HG02938 (cell line): ENCODE measurements around the gene RGL2.

Source experiments
- ATAC-seq: cut with Tn5 transposase; IDR thresholded peaks from one replicate; pipeline ENCODE4 v1.9.1; 2021; ENCODE audit warnings: mild to moderate bottlenecking, moderate library complexity; ENCODE audit not compliant: unreplicated experiment

Gene RGL2

DNA sequence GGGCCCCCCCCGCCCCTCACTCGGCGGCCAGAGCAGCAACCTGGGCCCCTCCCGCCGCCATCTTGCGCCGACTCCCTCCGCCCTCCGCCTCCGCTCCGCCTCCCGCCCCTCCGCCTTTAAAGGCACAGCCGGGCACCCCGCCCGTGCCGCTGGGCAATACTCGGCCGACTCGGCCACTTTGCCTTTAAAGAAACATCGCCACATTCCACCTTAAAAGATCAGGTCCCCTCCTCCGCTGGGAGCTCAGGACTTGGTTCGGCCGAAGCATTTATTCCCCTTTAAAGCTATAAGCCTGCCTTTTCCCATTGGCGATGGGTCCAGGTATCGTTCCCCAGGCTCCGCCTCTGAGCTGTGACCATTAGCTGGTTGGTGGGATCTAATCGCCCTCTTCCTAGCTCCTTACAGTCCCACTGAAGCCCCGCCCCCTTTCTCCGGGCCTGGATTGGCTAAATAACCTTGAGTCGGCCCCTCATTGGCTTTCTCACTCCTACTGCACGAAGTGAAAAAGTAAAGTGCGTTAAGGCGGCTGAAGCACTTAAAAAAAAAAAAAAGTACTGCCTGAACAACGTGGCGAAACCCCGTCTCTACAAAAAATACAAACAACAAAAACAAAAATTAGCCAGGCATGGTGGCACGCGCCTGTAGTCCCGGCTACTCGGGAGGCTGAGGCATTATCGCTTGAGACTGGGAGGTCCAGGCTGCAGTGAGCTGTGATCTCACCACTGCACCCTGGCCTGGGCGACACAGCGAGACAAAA, 19.1 kb upstream of the RGL2 start, which contains the start of gene ZBTB22:
ZBTB22 (minus strand) TSS at position 76 of the 757 bp plus-strand sequence. CDS start 828 bp downstream, outside the sequence.
- peak; percentile 46 for ATAC-seq

DNA sequence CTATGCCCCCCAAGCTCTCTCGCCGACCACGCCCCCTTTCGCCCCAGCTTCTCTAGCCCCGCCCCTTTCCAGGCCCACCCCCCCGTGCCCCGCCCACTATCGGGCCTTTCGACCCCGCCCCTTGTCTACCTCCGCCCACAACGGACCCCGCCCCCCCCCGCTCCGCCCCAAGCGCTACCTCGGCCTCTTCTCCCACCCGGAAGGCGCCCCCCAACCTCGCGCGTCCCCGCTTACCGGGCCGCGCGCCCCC, 18.6 kb upstream of the RGL2 start:
- ATAC-seq = no peak

DNA sequence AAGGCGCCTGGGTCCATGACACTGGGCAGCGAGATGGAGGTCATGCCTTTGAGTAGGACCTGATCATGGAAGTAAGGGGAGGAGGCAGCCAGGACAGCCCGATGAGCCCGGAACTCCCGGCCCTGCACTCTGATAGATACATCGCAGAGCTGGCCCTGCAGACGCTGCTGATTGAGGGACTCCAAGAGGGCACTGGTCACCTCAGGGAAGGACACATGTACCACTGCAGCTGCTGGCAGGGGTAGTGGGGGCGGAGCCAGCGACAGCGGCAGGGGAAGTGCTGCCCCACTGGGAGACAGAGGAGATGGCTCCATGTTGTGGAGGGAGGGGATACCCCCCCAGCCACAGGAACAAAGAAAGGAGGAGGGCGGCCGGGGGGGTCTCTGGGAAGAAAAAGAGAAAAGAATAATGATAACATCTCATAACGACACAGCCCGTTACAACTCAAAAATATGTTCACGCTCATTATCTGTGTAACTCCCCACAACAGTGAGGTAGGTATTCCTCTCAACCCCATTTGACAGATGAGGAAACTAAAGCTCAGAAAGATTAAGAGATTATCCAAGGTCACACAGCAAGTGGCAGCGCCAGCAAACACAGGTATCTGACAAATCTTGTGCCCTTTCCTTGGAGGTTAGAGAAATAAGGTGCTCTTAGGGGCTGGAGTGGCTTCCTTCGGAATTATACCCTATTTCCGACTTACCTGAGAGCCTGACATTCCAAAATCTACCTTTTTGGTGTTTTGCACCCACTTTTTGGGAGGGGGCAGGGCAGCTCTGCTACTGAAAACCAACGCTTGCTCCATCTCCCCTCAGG, 18.1 kb upstream of the RGL2 start:
- ATAC-seq = no peak

DNA sequence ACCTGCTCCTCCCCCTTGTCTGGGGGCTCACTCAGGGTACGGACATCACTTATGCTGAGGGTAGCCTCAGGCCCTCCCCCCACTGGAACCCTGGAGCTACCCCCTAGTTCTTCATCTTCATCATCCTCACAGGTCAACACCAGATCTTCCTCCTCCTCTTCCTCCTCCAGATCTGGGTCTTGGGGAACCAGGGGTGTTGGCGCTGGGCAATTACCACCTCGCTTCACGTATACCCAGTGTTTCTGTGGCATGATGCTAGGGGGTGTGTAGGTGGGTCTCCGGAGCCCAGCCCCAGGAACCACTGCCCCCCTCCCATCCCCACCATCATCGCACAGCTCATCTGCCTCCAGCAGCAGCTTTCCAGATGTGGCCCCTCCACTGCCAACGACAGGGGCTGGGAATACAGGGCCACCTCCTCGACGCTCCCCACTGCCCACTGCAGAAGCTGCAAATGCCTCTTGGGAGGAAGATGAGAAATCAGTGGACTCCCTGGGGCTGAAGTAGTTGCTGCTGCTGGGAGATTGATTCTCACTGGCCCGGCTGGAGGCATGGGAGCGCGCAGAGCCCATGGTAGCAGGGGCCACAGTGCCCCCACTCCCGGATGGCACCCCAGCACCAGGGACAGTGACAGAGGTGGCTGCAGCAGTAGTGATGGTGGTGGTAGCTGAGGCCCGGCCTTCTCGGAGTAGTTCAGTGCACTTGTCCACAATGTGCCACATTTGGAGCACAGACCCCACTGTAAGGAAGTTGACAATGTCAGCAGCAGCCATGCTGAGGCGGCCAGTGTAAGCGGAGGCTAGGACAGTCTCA, 17.3 kb upstream of the RGL2 start:
- no peak for ATAC-seq

DNA sequence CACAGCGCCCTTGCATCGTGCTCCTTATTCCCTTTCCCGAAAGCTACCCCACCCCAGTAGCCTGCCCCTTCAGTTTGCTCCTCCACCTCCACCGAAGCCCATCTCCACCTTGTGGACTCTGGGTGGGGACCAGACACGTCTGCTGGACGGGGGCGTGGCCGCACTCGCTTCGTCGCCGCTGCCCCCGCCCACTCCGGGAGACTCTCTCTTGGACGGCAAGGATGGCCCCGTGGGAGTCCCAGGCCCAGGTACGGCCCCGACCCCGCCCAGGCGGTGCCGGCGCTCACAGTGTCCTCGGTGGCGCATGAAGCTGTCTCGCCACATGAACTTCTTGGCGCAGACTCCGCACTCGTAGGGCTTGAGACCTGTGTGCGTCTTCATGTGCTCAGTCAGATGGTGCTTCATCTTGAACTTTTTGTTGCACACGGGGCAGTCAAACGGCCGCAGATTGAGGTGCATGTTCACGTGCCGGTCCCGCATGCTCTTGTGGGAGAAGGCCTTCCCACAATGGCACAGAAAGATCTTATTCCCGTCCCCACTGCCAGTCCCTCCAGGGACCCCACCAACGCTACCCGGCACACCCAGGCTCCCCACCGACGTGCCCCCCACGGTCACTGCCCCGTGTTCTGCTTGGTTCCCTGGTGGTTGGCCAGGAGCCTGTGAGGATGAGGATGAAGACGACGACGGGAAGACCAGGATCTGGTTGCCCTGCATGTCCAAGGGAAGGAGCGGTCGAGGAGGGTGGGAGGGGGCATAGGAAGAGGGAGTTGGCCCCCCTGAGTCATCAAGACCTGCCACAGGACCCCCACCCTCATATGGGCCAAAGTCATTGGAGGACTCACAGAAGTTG, 16.4 kb upstream of the RGL2 start:
- no peak for ATAC-seq

DNA sequence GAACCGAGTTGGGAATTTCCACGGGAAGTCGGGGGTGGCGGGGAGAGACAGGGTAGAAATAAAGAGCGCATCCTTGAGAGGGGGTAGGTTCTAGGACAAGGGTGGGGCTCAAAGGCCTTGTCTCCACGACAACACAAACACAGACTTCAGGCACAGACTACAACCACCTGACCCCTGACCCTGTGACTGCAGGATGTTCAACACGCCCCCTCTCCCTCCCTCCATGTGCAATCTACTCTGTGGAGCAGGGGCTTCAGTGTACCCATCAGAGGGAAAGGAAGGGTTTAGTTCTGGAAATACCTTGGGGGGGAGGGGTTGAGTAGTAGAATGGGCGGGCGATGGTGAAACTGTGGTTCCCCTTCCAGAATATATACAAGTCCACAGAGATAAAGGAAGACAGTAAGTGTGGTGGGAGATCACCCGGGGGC, 15.8 kb upstream of the RGL2 start:
- no peak for ATAC-seq

DNA sequence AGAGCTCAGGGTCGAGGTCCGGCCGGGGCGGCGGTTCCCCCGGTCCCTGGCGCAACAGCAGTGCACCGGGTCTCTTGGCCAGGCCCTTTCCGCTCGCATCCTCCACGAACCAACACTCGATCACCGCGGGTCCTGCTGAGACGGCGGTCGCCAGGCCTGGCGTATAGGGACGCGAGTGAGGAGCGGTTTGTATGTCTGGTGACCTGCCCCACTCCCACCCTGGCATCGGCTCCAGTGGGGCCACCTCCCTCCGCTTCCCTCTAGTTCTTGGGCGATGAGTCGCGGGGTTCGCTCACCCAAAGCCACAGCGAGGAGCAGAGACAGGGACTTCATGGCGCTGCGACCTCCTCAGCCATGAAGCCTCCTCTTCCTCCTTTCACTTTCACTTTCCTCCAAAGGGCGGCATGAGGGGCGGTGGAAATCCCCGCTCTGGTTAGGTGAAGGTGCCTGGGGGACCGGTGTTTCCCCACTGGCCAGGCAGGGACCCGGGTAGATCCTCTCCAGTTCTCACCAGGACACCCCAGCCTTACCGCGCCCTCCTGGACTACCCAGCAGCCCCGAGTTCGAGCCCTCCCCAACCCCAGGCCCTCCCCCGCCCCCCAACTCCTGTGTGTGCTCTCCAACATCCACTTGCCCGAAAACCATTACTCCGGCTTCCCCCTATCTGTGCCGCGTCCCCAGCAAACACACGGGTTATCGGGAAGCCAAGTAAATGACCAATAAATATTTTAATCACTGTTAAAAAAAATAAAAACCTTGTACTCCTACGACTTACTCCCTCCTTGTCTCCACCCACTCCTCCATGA, 15.2 kb upstream of the RGL2 start, which contains the start of gene TAPBP:
TAPBP (minus strand) TSS at position 370 of the 806 bp plus-strand sequence; CDS start at position 333, 37 bp downstream.
- ATAC-seq = no peak

DNA sequence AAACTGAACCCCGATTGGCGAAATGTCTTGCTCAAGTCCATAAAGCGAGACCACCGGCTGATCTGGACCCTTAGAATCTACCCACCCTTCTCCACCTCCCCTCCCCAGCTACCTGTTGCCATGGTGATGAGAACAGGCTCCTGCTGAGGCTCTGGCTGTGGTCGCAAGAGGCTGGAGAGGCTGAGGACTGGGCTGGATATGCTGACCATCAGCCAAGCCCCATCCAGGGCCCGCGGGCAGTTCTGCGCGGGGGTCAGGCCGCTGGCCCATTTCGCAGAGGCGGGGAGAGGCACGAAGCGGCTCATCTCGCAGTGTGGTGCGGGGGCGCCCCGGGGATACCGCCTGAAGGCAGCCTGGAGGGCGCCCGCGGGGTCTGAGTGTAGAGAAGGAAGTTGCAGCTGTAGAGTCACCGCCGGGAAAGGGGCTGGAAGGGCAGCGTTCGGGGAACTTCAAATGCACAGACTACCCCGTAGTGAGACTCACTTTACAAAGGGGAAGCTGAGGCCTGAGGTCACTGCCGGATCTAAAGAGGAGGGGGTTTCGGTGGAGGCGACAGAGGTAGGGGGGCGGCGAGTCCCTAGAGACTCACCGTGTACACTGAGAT, 14.5 kb upstream of the RGL2 start:
- no peak for ATAC-seq

DNA sequence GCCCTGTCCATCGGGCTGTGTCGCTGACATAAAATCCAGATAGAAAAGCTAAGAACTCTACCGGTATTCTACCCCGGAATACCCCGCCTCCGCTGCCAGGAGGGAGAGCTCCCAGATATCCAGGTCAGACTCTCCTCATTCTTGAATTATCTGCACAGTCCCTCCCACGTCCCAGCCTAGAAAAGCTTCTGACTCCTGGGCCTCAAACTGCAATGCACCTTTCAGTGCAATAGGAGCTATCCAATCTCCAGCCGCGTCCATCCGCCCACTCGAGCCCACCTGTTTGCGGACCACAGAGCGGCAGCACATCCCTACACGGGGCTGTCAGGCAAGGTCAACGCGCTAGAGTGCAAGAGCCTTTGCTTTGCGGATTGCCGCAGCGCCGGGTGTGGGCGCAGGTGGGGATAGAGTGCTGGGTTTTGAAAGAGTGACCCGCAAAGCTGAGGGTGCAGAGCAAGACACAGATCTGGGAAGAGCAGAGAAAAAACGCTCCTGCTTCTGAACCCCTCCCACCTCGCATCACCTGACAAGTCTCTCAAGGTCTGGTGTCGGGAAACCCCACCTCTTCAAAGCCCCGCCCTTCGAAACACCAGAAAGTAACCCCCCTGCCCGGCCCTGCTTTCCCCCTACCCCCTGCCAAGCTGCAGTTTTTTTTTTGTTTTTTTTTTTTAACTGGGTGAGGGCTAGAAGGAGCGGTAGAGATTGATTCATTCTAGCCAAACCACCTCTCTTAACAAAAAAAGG, 13.8 kb upstream of the RGL2 start:
- peak; percentile 34 for ATAC-seq

DNA sequence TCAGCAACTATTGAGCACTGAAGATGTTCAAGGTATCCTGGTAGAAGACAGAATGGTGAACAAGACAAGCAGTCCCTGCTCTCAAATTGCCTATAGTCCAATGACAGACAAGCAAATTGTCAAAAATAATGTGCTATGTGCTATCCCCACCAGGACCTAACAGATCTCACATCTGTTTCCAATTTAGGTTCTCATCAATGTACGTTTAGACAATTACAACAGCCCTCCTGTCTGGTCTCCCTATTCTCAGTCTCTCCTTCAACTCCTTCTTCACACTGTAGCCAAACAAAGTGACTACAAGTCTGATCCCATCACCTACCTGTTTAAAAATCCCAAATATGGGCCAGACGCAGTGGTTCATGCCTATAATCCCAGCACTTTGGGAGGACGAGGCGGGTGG, 7.6 kb upstream of the RGL2 start:
- ATAC-seq = no peak

DNA sequence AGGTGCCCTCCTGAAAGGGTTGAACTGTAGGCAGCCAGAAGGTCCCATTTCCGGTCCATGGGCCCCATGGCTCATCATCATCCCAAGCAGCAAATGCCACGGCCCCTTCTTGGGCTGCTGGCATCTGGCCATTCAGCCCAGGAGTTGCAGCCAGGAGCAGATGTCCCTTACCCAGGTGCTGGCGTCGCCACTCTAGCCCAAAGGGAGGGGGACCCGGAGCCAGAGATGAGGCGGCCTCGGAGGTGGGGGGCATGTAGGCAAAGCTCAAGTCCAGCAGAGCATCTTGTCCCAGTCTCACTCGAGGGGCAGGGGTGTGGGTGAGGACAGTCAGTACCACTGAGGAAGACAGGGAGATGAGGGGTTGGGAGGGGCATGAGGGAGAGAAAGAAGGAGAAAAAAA, 6.3 kb upstream of the RGL2 start:
- no peak for ATAC-seq

DNA sequence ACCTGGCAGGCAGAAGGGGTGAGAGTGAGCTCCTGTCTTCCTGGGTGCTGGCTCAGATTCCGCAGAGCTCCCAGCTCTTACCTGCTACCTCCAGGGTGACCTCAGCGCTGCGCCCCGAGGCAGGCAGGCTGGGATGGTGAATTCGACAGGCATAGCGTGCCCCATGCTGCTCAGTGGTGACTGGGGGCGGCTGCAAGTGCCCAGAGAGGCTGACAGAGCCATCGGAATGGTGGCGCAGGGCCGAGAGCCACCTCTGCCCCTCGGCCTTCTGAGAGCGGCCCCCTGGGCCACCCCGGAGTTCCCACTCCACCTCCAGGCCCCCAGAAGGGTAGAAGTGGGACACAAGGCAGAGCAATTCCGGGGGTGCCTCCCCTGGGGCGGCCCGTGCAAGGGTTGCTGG, 5.5 kb upstream of the RGL2 start:
- ATAC-seq = no peak

DNA sequence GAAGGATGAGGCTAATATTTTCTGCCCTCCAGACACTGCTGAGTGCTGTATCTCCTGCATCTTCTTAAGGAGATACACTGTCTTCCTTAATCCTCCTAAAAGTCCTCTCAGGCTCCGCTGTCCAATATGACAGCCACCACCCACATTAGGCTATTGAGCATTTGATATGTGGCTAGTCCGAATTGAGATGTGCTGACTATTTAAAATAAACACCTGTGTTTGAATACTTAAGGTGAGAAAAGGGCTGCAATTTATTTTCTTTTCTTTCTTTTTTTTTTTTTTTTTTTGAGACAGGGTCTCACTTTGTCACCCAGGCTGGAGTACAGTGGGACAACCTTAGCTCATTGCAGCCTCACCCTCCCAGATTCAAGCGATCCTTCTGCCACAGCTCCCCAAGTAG, 3.1 kb upstream of the RGL2 start:
- no peak for ATAC-seq

DNA sequence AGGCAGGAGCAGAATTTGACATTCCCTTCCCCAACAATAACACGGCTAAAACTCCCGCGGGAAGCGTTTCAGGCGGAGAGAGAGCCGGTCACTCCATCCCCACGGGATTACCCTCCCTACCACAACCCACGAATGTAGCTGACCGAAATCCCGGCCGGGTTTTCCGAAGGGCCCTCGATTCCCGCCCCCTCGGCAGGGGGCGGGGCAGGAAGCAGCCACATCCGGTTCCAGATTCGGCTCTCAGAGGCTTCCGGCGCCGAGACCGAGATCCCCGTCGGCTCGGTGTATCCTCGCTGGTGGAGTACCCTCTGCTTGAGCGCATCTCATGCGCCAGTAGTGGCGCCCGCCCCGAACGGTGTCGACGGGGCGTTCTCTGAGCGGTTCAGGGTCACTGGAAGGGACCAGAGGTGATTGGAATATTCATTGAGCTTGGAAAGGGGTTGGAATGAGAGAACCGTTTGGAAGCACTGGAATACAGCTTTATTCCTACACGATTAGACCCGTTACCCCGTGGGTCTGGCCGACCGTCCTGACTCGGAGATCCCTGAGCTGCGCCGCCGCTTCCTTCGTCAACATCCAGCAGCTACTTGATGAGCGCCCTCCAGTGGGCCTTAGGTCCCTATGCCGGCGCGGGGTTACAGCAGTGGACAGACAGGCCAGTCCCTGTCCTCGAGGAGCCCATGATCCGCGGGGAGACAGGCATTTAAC, 649 bp upstream of the RGL2 start:
- ATAC-seq = peak; percentile 74

DNA sequence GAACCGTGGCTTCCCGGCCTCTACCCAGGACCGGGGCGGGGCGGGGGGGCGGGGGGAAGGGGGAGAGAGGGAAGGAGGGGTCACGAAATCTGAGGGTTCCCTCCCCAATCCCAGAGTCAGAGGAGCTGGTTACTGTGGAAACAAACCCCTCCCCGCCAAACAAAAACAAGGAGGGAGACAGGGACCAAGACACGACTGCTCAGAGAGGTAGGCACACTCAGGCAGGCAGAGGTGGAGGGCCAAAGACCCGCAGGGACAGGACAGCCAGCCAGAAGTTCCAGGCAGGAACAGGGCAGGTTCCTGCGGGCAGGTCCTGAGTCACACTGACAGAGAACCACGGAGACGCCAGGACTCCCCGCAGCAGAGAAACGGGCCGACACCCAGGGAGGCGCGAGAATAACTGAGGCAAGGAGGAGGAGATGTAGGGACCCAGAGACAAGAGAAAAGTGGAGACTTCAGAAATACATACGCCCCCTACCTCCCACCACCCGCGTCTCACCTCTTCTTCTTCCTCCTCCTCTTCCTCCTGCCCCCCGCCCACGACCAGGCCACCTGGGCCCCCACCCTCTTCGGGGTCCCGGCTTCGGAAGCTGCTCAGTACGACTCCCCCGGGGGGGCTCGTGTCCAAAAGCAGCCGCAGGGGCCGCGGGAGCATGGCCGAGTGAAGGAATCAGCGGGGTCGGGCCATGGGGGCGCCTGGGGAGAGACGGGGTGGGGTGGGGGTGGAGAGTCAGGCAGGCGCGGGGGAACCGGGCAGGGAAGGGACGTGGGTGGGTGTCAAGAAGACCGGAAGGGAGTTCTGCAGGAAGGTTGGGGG, 578 bp downstream of the RGL2 start:
- ATAC-seq = no peak

DNA sequence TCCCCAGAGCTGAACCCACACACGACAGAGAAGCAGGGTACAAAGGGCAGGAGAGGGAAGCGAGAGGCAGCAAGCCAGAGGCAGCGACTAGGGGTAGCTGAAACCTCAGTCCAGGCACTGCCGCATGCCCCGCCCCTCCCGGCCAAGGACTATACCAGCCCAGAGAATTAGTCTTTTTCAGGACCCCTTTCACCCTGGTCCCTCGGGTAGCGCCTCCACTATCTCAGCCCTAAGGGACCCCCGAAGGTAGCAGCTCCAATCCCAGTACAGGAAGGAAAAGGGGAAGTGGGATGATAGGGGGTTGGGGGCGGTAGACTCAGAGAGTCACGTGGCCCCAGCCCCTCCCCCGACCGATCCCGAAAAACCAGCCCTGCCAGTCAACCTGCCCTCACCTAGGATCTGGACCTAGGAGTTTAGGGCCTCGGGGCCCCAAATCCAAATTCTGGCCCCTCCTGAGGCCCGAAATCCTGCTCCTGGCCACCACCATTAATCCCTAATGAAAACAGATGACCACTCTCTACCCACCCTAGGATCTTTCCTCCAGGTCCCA, 1.3 kb downstream of the RGL2 start:
- no peak for ATAC-seq
